Measurements from ENCODE around the gene ZMYM2. TPM values are rescaled to one million over a fixed set of nuclear protein-coding genes. Genes with fewer than 3 reads are reported as not detected.
"Not testable (repeated sequence)": the region's sequence is repeated elsewhere in the genome, so short reads cannot be mapped to it uniquely, and the experiment has no call there.

Gene ZMYM2
- total RNA-seq, 2 donors from 2014 or later, result 42.4 to 106 TPM

- H3K4me3 Mint-ChIP-seq, result peak overlapping the region; percentile 92
- peak overlapping the region; percentile 87 for H3K27ac Mint-ChIP-seq
- no peak for ATAC-seq (replicated peaks)
These were observed 3.4 kb downstream of the ZMYM2 start for GRCh38 chr13:19961924-19962323.

GRCh38 chr13:19962894-19963293 lies 4.4 kb downstream of the ZMYM2 start:
- no peak overlapping the region for H3K27ac Mint-ChIP-seq
- H3K27me3 Mint-ChIP-seq, result no peaks in the 10 kb centered on the region
- H3K4me3 Mint-ChIP-seq, result no peak overlapping the region
- H3K4me1 Mint-ChIP-seq, result peaks cover 27% of the 10 kb centered on the region
- peaks cover 52% of the 10 kb centered on the region for H3K36me3 Mint-ChIP-seq (ENCODE audit: low read depth)
- no peak for ATAC-seq (replicated peaks)
- no peaks in the 10 kb centered on the region for H3K9me3 Mint-ChIP-seq

More at GRCh38 chr13:19961924-19962323, 3.4 kb downstream of the ZMYM2 start:
- peaks cover 52% of the 10 kb centered on the region for H3K36me3 Mint-ChIP-seq (ENCODE audit: low read depth)
- no peaks in the 10 kb centered on the region for H3K27me3 Mint-ChIP-seq
- peaks cover 20% of the 10 kb centered on the region for H3K4me1 Mint-ChIP-seq
- H3K9me3 Mint-ChIP-seq, result no peaks in the 10 kb centered on the region

- Mint-ChIP-seq H3K9me3 (no peaks in the 10 kb centered on the region), H3K4me3 (no peak overlapping the region), H3K4me1 (peaks cover 11% of the 10 kb centered on the region), H3K27ac (no peak overlapping the region), H3K27me3 (no peaks in the 10 kb centered on the region), H3K36me3 (ENCODE audit: low read depth) (peaks cover 18% of the 10 kb centered on the region)
- no peak for ATAC-seq (replicated peaks)
These were observed 9.1 kb downstream of the ZMYM2 start for GRCh38 chr13:19967621-19968020.

- Mint-ChIP-seq H3K36me3 (ENCODE audit: low read depth) (peaks cover 35% of the 10 kb centered on the region), H3K4me1 (peaks cover 23% of the 10 kb centered on the region)
- not testable (repeated sequence) for H3K9me3 Mint-ChIP-seq; ATAC-seq (replicated peaks); H3K27ac Mint-ChIP-seq; H3K4me3 Mint-ChIP-seq; H3K27me3 Mint-ChIP-seq
These were observed 16.0 kb downstream of the ZMYM2 start for GRCh38 chr13:19974498-19975009.

- no peak overlapping the region for H3K27ac Mint-ChIP-seq
- H3K27me3 Mint-ChIP-seq, result no peaks in the 10 kb centered on the region
- H3K9me3 Mint-ChIP-seq, result peaks cover 8% of the 10 kb centered on the region
- peaks cover 41% of the 10 kb centered on the region for H3K4me1 Mint-ChIP-seq
- peaks cover 77% of the 10 kb centered on the region for H3K36me3 Mint-ChIP-seq (ENCODE audit: low read depth)
- ATAC-seq (replicated peaks), result no peak
- no peak overlapping the region for H3K4me3 Mint-ChIP-seq
These were observed 20.4 kb downstream of the ZMYM2 start for GRCh38 chr13:19978831-19979437.

GRCh38 chr13:19981685-19982238 lies 23.2 kb downstream of the ZMYM2 start:
- no peak for ATAC-seq (replicated peaks)
- no peaks in the 10 kb centered on the region for H3K27me3 Mint-ChIP-seq
- H3K4me1 Mint-ChIP-seq, result peaks cover 34% of the 10 kb centered on the region
- H3K4me3 Mint-ChIP-seq, result no peak overlapping the region
- H3K27ac Mint-ChIP-seq, result no peak overlapping the region
- peaks cover under 1% of the 10 kb centered on the region for H3K9me3 Mint-ChIP-seq
- peaks cover 81% of the 10 kb centered on the region for H3K36me3 Mint-ChIP-seq (ENCODE audit: low read depth)

GRCh38 chr13:19982447-19983043 lies 24.0 kb downstream of the ZMYM2 start:
- no peaks in the 10 kb centered on the region for H3K9me3 Mint-ChIP-seq
- H3K4me3 Mint-ChIP-seq, result no peak overlapping the region
- H3K36me3 Mint-ChIP-seq (ENCODE audit: low read depth), result peaks cover 78% of the 10 kb centered on the region
- no peaks in the 10 kb centered on the region for H3K27me3 Mint-ChIP-seq
- peak overlapping the region; percentile 59 for H3K27ac Mint-ChIP-seq
- peaks cover 33% of the 10 kb centered on the region for H3K4me1 Mint-ChIP-seq
- ATAC-seq (replicated peaks), result no peak

GRCh38 chr13:19984430-19985218 lies 26.1 kb downstream of the ZMYM2 start:
- Mint-ChIP-seq H3K9me3 (no peaks in the 10 kb centered on the region), H3K27me3 (no peaks in the 10 kb centered on the region), H3K27ac (peak overlapping the region; percentile 64), H3K4me3 (peak overlapping the region; percentile 51), H3K36me3 (ENCODE audit: low read depth) (peaks cover 74% of the 10 kb centered on the region), H3K4me1 (peaks cover 33% of the 10 kb centered on the region)
- ATAC-seq (replicated peaks), result peak; percentile 93

- Mint-ChIP-seq H3K27me3 (no peaks in the 10 kb centered on the region), H3K27ac (peak overlapping the region; percentile 64), H3K9me3 (no peaks in the 10 kb centered on the region), H3K36me3 (ENCODE audit: low read depth) (peaks cover 74% of the 10 kb centered on the region), H3K4me3 (peak overlapping the region; percentile 51), H3K4me1 (peaks cover 38% of the 10 kb centered on the region)
- peak; percentile 59 for ATAC-seq (replicated peaks)
These were observed 26.7 kb downstream of the ZMYM2 start for GRCh38 chr13:19985219-19985556.

GRCh38 chr13:19991531-19991930 lies 33.0 kb downstream of the ZMYM2 start:
- no peak for ATAC-seq (replicated peaks)
- Mint-ChIP-seq H3K4me1 (peaks cover 33% of the 10 kb centered on the region), H3K27me3 (no peaks in the 10 kb centered on the region), H3K36me3 (ENCODE audit: low read depth) (peaks cover 80% of the 10 kb centered on the region), H3K4me3 (no peak overlapping the region), H3K9me3 (no peaks in the 10 kb centered on the region), H3K27ac (peak overlapping the region; percentile 70)

GRCh38 chr13:19993024-19993423 lies 34.5 kb downstream of the ZMYM2 start:
- Mint-ChIP-seq H3K9me3 (no peaks in the 10 kb centered on the region), H3K4me1 (peaks cover 33% of the 10 kb centered on the region), H3K27ac (peak overlapping the region; percentile 49), H3K27me3 (no peaks in the 10 kb centered on the region), H3K4me3 (no peak overlapping the region), H3K36me3 (ENCODE audit: low read depth) (peaks cover 86% of the 10 kb centered on the region)
- peak; percentile 72 for ATAC-seq (replicated peaks)

GRCh38 chr13:19998960-19999359 lies 40.4 kb downstream of the ZMYM2 start:
- Mint-ChIP-seq H3K27me3 (no peaks in the 10 kb centered on the region), H3K4me1 (peaks cover 22% of the 10 kb centered on the region), H3K4me3 (no peak overlapping the region), H3K36me3 (ENCODE audit: low read depth) (peaks cover 96% of the 10 kb centered on the region), H3K9me3 (no peaks in the 10 kb centered on the region), H3K27ac (no peak overlapping the region)
- ATAC-seq (replicated peaks), result no peak

GRCh38 chr13:20000062-20000552 lies 41.6 kb downstream of the ZMYM2 start:
- peaks cover 22% of the 10 kb centered on the region for H3K4me1 Mint-ChIP-seq
- no peaks in the 10 kb centered on the region for H3K9me3 Mint-ChIP-seq
- H3K4me3 Mint-ChIP-seq, result no peak overlapping the region
- peaks cover 97% of the 10 kb centered on the region for H3K36me3 Mint-ChIP-seq (ENCODE audit: low read depth)
- H3K27ac Mint-ChIP-seq, result peak overlapping the region; percentile 19
- no peak for ATAC-seq (replicated peaks)
- no peaks in the 10 kb centered on the region for H3K27me3 Mint-ChIP-seq

GRCh38 chr13:20001366-20002190 lies 43.1 kb downstream of the ZMYM2 start:
- no peak for ATAC-seq (replicated peaks)
- H3K36me3 Mint-ChIP-seq (ENCODE audit: low read depth), result peaks cover 100% of the 10 kb centered on the region

More at GRCh38 chr13:20001366-20002190, 43.1 kb downstream of the ZMYM2 start:
- H3K27ac Mint-ChIP-seq, result peak overlapping the region; percentile 17
- peaks cover 16% of the 10 kb centered on the region for H3K4me1 Mint-ChIP-seq
- no peaks in the 10 kb centered on the region for H3K9me3 Mint-ChIP-seq
- H3K4me3 Mint-ChIP-seq, result no peak overlapping the region
- H3K27me3 Mint-ChIP-seq, result no peaks in the 10 kb centered on the region

Data from activated T-helper 17 cell treated with anti-CD3 and anti-CD28 coated beads, Interleukin-2, amount 50 U/mL, for 72 hours (primary cell).